ENCODE measurements around the gene ROBO2.

GRCh38 chr3:76998555-76998954 is 41.3 kb upstream of the ROBO2 start:
- TF ChIP-seq CTCF (IDR thresholded peaks at IDR 0.05) (no peak), EP300 (IDR thresholded peaks at IDR 0.05; ENCODE audit: low read depth) (no peak), POLR2A (IDR thresholded peaks at IDR 0.05) (no peak), POLR2AphosphoS5 (IDR thresholded peaks at IDR 0.05) (no peak)
